Spleen (tissue), 11 donors: ENCODE data around the gene SPDYC. TPM values are rescaled to one million over a fixed set of nuclear protein-coding genes. Genes with fewer than 3 reads are reported as not detected.

Experiments used
- DNase-seq: peaks from one replicate; pipeline ENCODE4 v3.0.0-alpha.2; 2020
- H3K27ac ChIP-seq, 8 donors: fragments of 200-600 bp; sonication (generic) in 7 of 8; 1 replicate in 4 of 8; 2 replicates in 4 of 8; pipeline versions ENCODE4 v1.5.0 to v1.8.0; 2016 to 2021; ENCODE audit warnings: inconsistent platforms in 4 of 8, mild to moderate bottlenecking in 4 of 8, moderate library complexity in 1 of 8
- H3K27me3 ChIP-seq, 7 donors: fragments of 200-600 bp; sonication (generic) in 6 of 7; replicated peaks in 1 of 7; 1 replicate in 4 of 7; 2 replicates in 3 of 7; pipeline versions ENCODE4 v1.5.0 to v1.8.0; 2016 to 2021; ENCODE audit warnings: inconsistent platforms in 3 of 7, mild to moderate bottlenecking in 1 of 7
- H3K36me3 ChIP-seq, 6 donors: fragments of 200-600 bp; sonication (generic) in 5 of 6; 1 replicate in 4 of 6; 2 replicates in 2 of 6; pipeline versions ENCODE4 v1.5.0 to v1.8.0; 2016 to 2021; ENCODE audit warnings: inconsistent platforms in 2 of 6
- H3K4me1 ChIP-seq, 6 donors: fragments of 200-600 bp; sonication (generic) in 5 of 6; 1 replicate in 3 of 6; 2 replicates in 3 of 6; pipeline versions ENCODE4 v1.5.0 to v1.8.0; 2016 to 2021; ENCODE audit warnings: inconsistent platforms in 3 of 6
- H3K4me3 ChIP-seq, 8 donors: fragments of 200-600 bp; sonication (generic) in 7 of 8; 1 replicate in 4 of 8; 2 replicates in 4 of 8; pipeline versions ENCODE4 v1.5.0 to v1.8.0; 2016 to 2021; ENCODE audit warnings: inconsistent platforms in 4 of 8, mild to moderate bottlenecking in 4 of 8, moderate library complexity in 2 of 8
- H3K9me3 ChIP-seq, 8 donors: fragments of 200-600 bp; sonication (generic) in 7 of 8; 1 replicate in 4 of 8; 2 replicates in 4 of 8; pipeline versions ENCODE4 v1.5.0 to v1.8.0; 2016 to 2021; ENCODE audit warnings: inconsistent platforms in 4 of 8
- POLR2A ChIP-seq, 3 donors: fragments of 450-650 bp; IDR thresholded peaks; one replicate each; pipeline ENCODE4 v1.5.1; 2017; ENCODE audit warnings: antibody characterized with exemption in 3 of 3, mild to moderate bottlenecking in 1 of 3
- POLR2AphosphoS5 ChIP-seq, 3 donors: sonication (generic); formaldehyde crosslinking; IDR thresholded peaks; one replicate each; pipeline ENCODE4 v1.5.1; 2017; ENCODE audit warnings: antibody characterized with exemption in 3 of 3
- WGBS, 5 donors: extraction: QIAGEN DNeasy Blood & Tissue Kit in 3 of 5; methylation state at CpG; one replicate each; pipeline versions ENCODE4 v1.1.5 to v1.1.7; 2013 to 2018; 5-methylcytosine and 5-hydroxymethylcytosine counted together
- intact Hi-C: fragments of 100-400 bp; cut with DNase I; formaldehyde crosslinking; loops from one replicate; pipeline ENCODE4 v1.15.0; 2023; ENCODE audit warnings: low total_unique reads
- polyA plus RNA-seq, 3 donors: library from polyadenylated mRNA; stranded (reverse); fragments of 200-250 nt; gene quantifications; one replicate each; pipeline ENCODE4 v1.2.1, GENCODE V29; 2013
- total RNA-seq, 7 donors: library from RNA; depleted of rRNA in 3 of 7; stranded (reverse); fragments of >200 nt in 3 of 7; fragmentation: NEBNext Ultra II Directional in 4 of 7; extraction: Animal tissue kit (Norgen Biotek cat#: 25700) in 4 of 7; gene quantifications; one replicate each; pipeline versions ENCODE4 v1.1.0 to v1.2.1, GENCODE V29; 2016 to 2021
- TF ChIP-seq, protein P1 (sequence below), 11 experiments: fragments of 200-600 bp in 7 of 11; fragments of 450-650 bp in 4 of 11; sonication (generic) in 4 of 11; IDR thresholded peaks in 8 of 11; conservative IDR thresholded peaks in 3 of 11; 1 replicate in 7 of 11; 2 replicates in 4 of 11; pipeline versions ENCODE4 v1.4.0 to v1.8.0; 2016 to 2021; ENCODE audit warnings: antibody characterized with exemption in 11 of 11, inconsistent platforms in 4 of 11, mild to moderate bottlenecking in 1 of 11
- donor health status: healthy with polysubstance abuse.
- donor health status: DM: no; HTN: no; CAD: no; lungs with moderate emphysema.
- donor health status: DM: no; HTN: no; CAD: no.
- donor health status: Bipolar disorder and iron deficiency.
- donor health status: healthy.
- donor health status: DM: no; HTN: no; CAD: no.
- donor health status: DM: yes; HTN: yes; CAD: no.

Gene SPDYC
- total and polyA plus RNA-seq, 10 donors, result 0.11 TPM; not detected in 9

DNA sequence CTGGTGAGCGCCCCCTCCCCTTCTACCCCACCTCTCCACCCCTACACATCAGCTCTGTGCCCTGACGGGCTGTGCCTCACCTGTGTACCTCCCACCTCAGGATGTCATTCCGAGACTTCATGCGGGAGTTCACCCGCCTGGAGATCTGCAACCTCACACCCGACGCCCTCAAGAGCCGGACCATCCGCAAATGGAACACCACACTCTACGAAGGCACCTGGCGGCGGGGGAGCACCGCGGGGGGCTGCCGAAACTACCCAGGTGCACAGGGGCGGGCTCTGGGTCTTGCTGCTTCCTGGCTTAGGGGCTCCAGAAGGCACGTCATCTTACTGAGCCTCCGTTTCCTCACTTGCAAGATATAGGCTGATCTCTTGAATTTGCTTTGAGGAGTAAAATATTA, 18.5 kb downstream of the SPDYC start:
- intact Hi-C loops, result no loop called here
- H3K36me3 ChIP-seq, result peaks cover 0 to 100% (median 72%) of the 10 kb centered on the region in 6 donors
- H3K27me3 ChIP-seq, result no peaks in the 10 kb centered on the region
- no peak for TF ChIP-seq POLR2A (IDR thresholded peaks at IDR 0.05)
- TF ChIP-seq, protein P1, sequence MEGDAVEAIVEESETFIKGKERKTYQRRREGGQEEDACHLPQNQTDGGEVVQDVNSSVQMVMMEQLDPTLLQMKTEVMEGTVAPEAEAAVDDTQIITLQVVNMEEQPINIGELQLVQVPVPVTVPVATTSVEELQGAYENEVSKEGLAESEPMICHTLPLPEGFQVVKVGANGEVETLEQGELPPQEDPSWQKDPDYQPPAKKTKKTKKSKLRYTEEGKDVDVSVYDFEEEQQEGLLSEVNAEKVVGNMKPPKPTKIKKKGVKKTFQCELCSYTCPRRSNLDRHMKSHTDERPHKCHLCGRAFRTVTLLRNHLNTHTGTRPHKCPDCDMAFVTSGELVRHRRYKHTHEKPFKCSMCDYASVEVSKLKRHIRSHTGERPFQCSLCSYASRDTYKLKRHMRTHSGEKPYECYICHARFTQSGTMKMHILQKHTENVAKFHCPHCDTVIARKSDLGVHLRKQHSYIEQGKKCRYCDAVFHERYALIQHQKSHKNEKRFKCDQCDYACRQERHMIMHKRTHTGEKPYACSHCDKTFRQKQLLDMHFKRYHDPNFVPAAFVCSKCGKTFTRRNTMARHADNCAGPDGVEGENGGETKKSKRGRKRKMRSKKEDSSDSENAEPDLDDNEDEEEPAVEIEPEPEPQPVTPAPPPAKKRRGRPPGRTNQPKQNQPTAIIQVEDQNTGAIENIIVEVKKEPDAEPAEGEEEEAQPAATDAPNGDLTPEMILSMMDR (IDR thresholded peaks at IDR 0.05 in 8 of 11, conservative IDR thresholded peaks at IDR 0.05 in 3 of 11), result no peak
- TF ChIP-seq POLR2AphosphoS5 (IDR thresholded peaks at IDR 0.05), result no peak
- H3K27ac ChIP-seq, result no peak overlapping the region
- no peaks in the 10 kb centered on the region for H3K9me3 ChIP-seq
- peaks cover 0 to 35% (median 9%) of the 10 kb centered on the region in 6 donors for H3K4me1 ChIP-seq
- no peak overlapping the region for H3K4me3 ChIP-seq
- peak; percentile 29 for DNase-seq
- WGBS, 5 donors, result 93 to 97% (median 95%) methylated on average over 18 of the region's 18 CpGs

DNA sequence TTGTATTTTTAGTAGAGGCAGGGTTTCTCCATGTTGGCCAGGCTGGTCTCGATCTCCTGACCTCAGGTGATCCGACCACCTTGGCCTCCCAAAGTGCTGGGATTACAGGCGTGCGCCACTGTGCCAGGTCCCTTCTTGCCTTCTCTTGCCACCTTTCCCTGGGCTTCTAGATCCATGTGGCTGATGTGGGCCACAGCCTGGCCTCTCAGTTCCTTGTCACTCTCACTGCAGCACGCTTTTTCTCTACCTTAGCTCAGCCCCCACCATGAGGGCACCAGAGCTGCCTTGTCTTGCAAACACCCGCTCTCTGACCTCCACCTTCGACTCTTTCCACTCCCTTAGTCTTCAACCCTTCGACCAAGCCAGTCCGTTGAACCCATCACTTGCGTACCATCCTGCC, 19.2 kb downstream of the SPDYC start:
- DNase-seq, result peak; percentile 20
- H3K27me3 ChIP-seq, result no peaks in the 10 kb centered on the region
- peaks cover 0 to 28% (median 5%) of the 10 kb centered on the region in 6 donors for H3K4me1 ChIP-seq
- H3K36me3 ChIP-seq, result peaks cover 0 to 100% (median 76%) of the 10 kb centered on the region in 6 donors
- no peak overlapping the region for H3K4me3 ChIP-seq
- no peak overlapping the region for H3K27ac ChIP-seq
- intact Hi-C loops, result no loop called here
- no peaks in the 10 kb centered on the region for H3K9me3 ChIP-seq
- no peak for TF ChIP-seq POLR2A (IDR thresholded peaks at IDR 0.05)
- TF ChIP-seq POLR2AphosphoS5 (IDR thresholded peaks at IDR 0.05), result no peak
- TF ChIP-seq, protein P1 (IDR thresholded peaks at IDR 0.05 in 8 of 11, conservative IDR thresholded peaks at IDR 0.05 in 3 of 11), result no peak
- WGBS, 5 donors, result 85 to 93% (median 87%) methylated on average over 10 of the region's 10 CpGs

DNA sequence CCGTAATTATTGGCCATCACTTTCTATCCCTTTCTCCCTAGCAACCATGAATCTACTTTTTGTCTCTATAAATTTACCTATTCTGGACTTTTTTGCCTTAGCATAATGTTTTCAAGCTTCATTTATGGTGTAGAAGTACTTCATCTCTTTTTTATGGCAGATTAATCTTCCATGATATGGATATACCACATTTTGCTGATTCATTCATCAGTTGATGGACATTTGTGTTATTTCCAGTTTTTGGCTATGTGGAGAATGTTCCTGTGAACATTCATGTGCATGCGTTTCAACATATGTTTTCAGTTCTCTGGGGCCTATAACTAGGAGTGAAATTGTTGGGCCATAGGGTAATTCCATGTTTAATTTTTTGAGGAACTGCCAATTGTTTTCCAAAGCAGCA, 24.5 kb downstream of the SPDYC start:
- H3K4me1 ChIP-seq, result peaks cover 0 to 8% (median 0%) of the 10 kb centered on the region in 6 donors
- H3K27me3 ChIP-seq, result no peaks in the 10 kb centered on the region
- peaks cover 0 to 99% (median 63%) of the 10 kb centered on the region in 6 donors for H3K36me3 ChIP-seq
- H3K9me3 ChIP-seq, result no peaks in the 10 kb centered on the region
- TF ChIP-seq POLR2AphosphoS5 (IDR thresholded peaks at IDR 0.05), result no peak
- H3K4me3 ChIP-seq, result no peak overlapping the region
- no peak overlapping the region for H3K27ac ChIP-seq
- no peak for DNase-seq
- intact Hi-C loops, result no loop called here
- 62 to 91% (median 85%) methylated on average over 2 of the region's 2 CpGs for WGBS, 5 donors

DNA sequence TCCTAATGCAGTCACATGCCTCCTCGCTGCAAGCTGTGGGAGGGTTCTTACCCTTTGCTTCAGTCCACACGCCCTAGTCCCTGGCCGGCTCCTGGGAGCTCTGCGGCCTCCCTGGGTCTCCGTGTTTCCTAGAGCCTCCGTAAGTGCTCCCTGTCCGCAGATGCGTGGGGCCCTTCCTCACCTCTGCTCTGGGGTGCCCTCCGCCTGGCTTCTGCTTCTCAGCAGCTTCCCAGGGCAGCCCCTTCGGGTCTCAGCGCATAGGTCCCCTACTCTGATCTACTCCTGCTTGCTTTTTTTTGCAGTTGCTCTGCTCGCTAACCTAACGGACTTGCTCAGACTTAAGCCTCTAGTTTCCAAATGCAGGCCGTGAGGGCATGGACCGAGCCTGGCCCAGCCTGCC, 34.1 kb downstream of the SPDYC start:
- DNase-seq, result peak; percentile 12
- WGBS, 5 donors, result 94 to 95% (median 94%) methylated on average over 14 to 15 of the region's 15 CpGs

DNA sequence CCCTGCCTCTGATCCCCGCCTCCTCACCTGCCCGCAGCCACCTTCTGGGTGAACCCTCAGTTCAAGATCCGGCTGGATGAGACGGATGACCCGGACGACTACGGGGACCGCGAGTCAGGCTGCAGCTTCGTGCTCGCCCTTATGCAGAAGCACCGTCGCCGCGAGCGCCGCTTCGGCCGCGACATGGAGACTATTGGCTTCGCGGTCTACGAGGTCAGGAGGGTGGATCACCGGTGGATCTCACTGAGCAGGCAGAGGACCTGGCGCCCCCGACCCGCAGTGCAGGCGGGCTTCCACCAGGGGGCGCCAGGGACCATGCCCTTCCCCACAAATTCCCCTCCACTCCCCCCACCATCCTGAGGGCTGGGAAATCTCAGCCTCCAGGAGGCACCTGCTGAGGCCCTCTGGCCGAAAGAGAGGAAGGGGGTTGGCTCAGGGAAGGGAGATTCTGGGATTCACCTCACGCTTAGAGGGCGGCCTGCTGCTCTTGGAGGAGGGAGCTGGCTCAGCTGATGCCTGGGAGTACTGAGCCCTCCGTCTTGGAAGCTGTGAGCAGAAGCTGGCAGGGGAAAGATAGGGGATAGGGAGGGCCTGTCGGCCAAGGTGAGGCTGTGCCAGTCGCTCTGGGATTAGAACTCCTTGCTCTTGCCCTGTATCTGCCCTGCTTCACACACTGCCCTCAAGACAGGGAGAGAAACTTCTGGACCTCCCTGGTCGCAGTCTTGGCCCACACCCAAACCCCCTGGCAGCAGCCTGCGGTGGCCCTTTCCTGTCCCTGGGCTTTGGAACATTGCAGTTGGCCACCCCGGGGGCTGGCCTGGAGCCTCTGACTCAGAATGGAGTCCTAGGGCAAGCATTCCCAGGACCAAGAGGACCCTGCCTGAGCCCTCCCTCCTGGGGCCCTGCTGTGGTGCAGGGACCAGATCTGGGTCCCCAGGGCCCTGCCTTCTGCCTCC, 34.9 kb downstream of the SPDYC start:
- intact Hi-C loops, result loop anchor here (5.0 kb wide), 1 partner anchor 47 kb away; no protein-coding TSS in a partner anchor
- H3K36me3 ChIP-seq, result peaks cover 1 to 99% (median 59%) of the 10 kb centered on the region in 6 donors
- H3K4me3 ChIP-seq, result no peak overlapping the region
- DNase-seq, result peak; percentile 82
- H3K27ac ChIP-seq, result no peak overlapping the region
- peaks cover 0 to 29% (median 14%) of the 10 kb centered on the region in 6 donors for H3K4me1 ChIP-seq
- WGBS, 5 donors, result 59 to 72% (median 62%) methylated on average over 34 to 38 of the region's 38 CpGs
- TF ChIP-seq POLR2A (IDR thresholded peaks at IDR 0.05) (no peak), POLR2AphosphoS5 (IDR thresholded peaks at IDR 0.05) (peak in 2 of 3 donors; percentile 18 to 67)
- TF ChIP-seq, protein P1 (IDR thresholded peaks at IDR 0.05 in 8 of 11, conservative IDR thresholded peaks at IDR 0.05 in 3 of 11), result peak; percentile 71 to 96 (median 89)
- H3K27me3 ChIP-seq, result no peaks in the 10 kb centered on the region
- no peaks in the 10 kb centered on the region for H3K9me3 ChIP-seq

More for the DNA sequence above, 34.1 kb downstream of the SPDYC start:
- intact Hi-C loops, result loop anchor here (5.0 kb wide), 1 partner anchor 48 kb away; no protein-coding TSS in a partner anchor
- TF ChIP-seq POLR2AphosphoS5 (IDR thresholded peaks at IDR 0.05), result no peak
- no peak for TF ChIP-seq POLR2A (IDR thresholded peaks at IDR 0.05)
- H3K4me1 ChIP-seq, result peaks cover 0 to 21% (median 11%) of the 10 kb centered on the region in 6 donors
- no peak overlapping the region for H3K27ac ChIP-seq
- no peaks in the 10 kb centered on the region for H3K9me3 ChIP-seq
- peaks cover 0 to 99% (median 55%) of the 10 kb centered on the region in 6 donors for H3K36me3 ChIP-seq
- no peak overlapping the region for H3K4me3 ChIP-seq
- no peaks in the 10 kb centered on the region for H3K27me3 ChIP-seq
